ENCODE measurements around the gene TTC38.
"Not testable (repeated sequence)": the region's sequence is repeated elsewhere in the genome, so short reads cannot be mapped to it uniquely, and the experiment has no call there.

Gene TTC38

DNA sequence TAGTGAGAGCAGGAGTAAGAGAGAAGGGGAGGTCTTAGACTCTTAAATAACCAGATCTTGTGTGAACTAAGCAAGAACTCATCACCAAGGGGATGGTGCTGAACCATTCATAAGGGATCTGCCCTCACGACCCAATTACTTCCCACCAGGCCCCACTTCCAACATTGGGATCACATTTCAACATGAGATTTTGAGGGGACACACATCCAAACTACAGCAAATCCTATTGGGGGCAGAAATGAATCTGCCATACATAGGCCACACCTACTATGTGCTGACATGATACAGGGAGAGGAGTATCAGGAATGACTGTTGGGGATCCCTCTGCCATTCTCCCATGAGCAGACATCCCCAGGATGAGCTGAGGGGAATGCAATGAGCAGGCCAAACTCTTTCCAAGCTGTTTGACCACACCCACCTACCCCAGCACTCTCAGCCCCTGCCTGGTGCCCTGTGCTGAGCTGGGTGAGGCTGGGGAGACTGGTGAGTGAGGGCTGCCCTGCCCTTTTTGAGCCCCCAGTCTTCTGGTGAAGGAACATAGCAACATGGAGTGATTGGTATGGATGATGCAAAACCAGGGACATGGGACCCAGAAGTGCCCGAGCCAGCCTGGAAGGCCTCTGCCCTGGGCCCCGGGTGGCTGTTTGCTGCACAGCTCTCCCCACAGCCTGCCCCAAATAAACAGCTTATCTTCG is 27.6 kb downstream of the TTC38 start:
- in situ Hi-C loops (cut with MboI; ENCODE audit: low sequenced_read_pairs), result no loop called here

DNA sequence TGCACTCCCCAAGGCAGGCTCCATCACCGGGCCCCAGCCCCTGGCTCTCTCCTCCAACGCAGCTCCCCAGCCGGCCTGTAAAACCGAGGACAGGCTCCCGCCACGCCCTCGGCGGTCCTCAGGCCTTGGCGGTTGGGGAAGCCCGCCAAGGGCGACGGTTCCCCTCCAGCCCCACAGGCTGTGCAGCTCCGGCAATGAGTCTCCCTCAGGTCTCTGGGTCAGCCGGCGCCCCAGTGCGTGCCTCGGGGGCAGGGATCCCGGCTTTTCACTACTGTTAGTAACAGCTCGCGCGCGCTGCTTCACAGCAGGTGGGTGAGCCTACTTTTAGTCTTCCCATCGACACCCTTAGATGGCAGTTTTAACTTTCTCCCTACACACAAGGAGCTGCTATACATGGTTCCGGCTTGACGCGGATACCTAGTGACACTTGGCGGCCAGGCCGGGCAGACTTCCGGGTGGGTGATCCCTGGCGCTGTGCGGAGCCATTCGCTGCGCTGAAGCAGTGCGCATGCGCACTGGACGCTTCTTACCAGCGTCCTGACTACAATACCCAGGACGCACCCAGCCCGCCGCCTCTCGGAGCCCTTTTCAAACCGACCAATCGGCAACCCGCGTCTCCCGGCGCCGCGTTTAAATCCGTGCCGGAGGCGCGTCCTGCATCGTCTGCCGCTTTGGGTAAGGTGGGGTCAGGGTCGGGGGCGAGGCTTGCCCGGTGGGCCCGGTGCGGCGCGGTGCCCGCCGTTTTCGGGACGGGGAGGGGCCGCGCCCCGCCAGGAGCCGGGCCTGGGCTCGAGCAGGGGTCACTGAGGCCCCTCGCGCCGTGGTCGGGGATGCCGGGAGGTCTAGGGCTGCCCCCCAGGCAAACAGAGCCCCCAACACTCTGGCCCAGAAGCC is 28.7 kb downstream of the TTC38 start, which contains the start of gene GTSE1:
Gene GTSE1 (plus strand): TSS at position 614 of the 894 bp plus-strand sequence. CDS start 531 bp downstream, outside the sequence.
- in situ Hi-C loops (cut with MboI; ENCODE audit: low sequenced_read_pairs), result no loop called here

DNA sequence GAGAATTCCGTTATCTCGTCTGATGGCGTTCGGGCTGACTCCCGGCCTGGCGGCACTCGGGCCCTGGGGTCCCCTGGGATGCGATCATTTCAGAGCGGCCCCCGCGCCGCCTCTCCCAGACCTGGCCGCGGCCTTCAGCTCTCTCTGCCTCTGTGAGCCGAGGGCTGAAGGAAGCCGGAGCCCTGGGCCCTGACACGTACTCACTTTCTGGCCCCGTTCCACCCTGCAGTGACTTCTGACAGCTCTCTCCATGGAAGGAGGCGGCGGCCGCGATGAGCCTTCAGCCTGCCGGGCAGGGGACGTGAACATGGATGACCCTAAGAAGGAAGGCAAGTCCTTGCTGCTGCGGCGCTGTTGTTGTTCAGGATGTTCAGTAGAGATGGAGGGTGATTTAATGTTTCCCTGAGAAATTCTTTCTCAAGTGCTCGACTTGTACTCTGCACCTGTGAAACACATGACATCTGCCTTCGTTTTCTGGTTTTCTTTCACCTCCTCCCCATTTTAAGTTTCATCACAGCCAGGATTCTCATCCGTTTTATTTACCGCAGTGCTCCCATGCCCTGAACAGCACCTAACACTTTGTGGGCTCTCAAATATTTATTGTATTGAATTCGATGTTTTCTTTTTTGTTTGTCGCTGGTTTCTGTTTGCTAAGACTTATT is 29.5 kb downstream of the TTC38 start:
- in situ Hi-C loops (cut with MboI; ENCODE audit: low sequenced_read_pairs), result no loop called here

DNA sequence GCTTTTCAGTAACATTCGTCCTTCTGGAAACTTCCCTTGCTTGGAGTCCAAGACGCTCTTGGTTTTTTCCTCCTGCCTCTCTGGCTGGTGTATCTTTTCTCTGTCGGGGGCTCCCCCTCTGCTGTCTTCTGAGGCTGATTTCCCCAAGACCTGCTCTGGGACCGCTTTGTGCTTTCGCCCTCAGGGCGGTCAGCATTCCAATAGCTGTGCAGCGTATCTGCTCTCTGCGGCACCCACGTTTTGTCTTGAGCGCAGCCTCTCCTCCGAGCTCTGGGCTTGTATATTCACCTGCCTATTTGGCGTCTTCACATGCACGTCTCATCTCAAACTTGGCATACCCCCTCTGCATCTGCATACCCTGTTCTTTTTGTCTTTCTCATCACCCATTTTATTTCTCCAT is 31.3 kb downstream of the TTC38 start:
- in situ Hi-C loops (cut with MboI; ENCODE audit: low sequenced_read_pairs), result no loop called here

DNA sequence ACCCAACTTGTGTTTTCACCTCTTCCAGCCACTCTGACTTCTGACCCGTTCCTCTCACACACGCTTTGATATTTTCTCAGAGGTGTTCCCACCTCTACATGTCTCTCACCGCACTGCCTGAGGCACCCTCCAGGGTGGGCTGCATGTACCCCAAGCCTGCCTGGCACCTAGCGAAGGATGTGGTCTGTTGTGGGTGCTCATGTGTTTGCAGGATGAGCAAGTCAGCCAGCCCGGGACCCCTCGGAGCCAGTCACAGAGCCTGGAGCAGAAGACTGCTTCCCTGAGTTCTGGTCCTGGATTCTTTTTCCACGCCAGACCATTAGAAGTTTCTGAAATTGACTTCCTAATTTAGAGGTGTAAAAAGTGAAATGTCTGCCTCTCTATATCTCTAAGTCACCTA is 32.7 kb downstream of the TTC38 start:
- in situ Hi-C loops (cut with MboI; ENCODE audit: low sequenced_read_pairs), result no loop called here

DNA sequence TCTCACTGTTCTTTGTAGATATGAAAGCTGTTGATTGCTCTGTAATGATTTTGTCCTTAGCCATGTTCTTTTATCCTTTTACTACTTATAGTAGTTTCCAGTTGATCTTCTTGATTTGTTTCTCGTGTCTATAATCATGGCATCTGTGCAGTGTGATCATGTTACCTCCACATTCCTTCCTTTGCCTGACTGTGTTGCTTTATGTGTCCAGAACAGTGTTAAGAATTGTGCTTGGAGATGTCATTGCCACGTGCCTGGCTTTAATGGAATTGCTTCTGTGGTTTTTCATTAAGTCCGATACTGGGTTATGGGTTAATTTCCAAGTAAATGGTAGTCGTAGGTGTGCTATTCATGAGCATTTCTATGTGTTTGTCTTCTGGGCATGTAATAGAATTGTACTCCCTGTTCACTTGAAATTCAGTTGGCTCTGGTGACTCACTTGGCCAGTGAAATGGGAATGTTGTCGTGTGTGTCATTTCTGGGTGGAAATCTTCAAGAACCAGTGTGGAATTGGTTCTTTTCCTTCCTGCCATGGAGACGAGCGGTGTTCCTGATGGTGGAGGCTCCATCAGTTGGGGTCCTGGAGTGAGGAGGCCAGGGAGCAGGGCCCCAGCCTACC is 35.6 kb downstream of the TTC38 start:
- in situ Hi-C loops (cut with MboI; ENCODE audit: low sequenced_read_pairs), result no loop called here

DNA sequence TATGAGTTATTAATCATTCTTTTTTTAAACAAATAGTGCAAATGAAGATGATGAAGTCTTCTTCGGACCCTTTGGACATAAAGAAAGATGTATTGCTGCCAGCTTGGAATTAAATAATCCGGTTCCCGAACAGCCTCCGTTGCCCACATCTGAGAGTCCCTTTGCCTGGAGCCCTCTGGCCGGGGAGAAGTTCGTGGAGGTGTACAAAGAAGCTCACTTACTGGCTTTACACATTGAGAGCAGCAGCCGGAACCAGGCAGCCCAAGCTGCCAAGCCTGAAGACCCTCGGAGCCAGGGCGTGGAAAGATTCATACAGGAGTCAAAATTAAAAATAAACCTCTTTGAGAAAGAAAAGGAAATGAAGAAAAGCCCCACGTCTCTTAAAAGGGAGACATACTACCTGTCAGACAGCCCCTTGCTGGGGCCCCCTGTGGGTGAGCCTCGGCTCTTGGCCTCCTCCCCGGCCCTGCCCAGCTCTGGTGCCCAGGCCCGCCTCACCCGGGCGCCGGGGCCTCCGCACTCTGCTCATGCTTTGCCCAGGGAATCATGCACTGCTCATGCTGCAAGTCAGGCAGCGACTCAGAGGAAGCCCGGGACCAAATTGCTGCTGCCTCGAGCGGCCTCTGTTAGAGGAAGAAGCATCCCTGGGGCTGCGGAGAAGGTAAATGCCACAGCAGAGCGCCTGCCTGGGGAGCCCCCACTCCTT is 40.6 kb downstream of the TTC38 start:
- in situ Hi-C loops (cut with MboI; ENCODE audit: low sequenced_read_pairs), result no loop called here

DNA sequence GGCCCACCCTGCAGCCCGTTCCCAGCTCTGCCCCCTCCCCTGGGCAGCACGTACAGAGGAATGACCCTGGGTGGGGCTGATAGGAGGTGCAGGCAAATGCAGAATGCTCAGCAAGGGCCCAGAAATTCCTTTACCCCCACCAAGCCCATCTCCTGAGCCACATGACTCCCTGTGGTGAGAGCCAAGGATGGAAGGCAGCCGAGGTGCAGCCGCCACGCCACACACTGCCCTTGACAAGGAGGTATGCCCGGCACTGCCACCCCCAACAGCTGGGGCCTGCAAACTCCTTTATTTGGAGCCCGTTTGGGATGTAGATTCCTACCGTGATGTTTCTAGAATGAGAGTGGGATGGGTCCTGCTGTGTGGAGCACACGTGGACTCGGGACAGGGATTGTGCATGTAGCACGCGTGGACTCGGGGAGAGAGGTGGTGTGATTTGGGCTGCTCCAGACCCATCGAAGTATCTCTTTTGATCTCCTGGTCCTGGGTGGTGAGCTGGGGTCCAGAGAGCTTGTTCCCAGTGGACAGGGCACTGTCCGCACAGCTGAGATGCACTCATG is 41.8 kb downstream of the TTC38 start:
- in situ Hi-C loops (cut with MboI; ENCODE audit: low sequenced_read_pairs), result no loop called here

DNA sequence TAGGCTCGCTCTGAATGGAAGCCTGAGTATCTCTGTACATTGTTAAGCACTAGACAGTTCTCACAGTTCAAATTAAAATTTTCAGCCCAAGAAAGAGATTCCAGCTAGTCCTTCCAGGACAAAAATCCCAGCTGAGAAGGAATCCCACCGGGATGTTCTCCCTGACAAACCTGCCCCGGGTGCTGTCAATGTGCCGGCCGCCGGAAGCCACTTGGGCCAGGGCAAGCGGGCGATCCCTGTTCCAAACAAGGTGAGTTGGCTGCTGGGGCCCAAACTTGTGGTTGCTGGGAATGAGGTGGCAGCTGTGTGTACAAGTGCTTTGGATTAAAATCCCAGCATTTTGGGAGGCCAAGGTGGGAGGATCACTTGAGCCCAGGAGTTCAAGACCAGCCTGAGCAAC is 44.2 kb downstream of the TTC38 start:
- in situ Hi-C loops (cut with MboI; ENCODE audit: low sequenced_read_pairs), result no loop called here

DNA sequence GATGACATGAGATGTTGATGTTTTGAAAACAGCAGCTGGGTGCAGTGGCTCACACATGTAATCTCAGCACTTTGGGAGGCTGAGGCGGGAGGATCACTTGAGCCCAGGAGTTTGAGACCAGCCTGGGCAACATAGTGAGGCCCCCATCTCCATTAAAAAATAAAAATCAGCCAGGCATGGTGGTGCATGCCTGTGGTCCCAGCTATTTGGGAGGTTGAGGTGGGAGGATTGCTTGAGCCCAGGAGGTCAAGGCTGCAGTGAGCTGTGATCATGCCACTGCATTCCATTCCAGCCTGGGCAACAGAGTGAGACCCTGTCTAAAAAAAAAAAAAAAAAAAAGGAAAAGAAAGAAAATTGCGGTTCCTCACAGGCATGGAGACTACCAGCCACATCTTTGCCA is 45.0 kb downstream of the TTC38 start:
- in situ Hi-C loops (cut with MboI; ENCODE audit: low sequenced_read_pairs), result not testable (repeated sequence)

DNA sequence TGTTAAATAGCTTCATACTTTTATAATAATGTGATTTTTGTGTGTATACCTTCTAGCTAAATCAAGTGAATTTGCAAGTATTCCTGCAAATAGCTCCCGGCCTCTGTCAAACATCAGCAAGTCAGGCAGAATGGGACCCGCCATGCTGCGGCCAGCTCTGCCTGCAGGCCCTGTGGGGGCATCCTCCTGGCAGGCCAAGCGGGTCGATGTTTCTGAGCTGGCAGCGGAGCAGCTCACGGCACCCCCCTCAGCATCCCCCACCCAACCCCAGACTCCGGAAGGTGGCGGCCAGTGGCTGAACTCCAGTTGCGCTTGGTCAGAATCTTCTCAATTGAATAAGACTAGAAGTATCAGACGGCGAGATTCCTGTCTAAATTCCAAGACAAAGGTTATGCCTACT is 48.2 kb downstream of the TTC38 start:
- in situ Hi-C loops (cut with MboI; ENCODE audit: low sequenced_read_pairs), result no loop called here

DNA sequence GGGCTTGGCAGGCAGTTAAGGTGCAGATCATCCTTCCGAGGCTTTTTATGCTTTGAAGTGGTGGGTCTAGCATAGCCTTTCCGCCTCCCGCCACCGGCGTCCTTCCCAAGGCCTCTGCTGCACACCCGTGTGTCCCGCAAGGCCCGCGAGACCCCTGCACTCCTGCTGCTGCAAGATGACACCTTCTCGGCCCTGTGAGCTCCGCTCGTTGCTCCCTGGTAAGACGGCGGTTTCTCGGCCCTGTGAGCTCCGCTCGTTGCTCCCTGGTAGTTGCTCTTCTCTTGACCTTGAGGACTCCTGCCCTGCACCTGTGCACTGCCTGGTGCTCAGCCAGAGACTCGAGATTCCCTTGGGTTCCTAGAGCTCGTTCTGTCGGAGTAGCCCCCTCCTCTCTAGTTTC is 49.8 kb downstream of the TTC38 start:
- in situ Hi-C loops (cut with MboI; ENCODE audit: low sequenced_read_pairs), result no loop called here

DNA sequence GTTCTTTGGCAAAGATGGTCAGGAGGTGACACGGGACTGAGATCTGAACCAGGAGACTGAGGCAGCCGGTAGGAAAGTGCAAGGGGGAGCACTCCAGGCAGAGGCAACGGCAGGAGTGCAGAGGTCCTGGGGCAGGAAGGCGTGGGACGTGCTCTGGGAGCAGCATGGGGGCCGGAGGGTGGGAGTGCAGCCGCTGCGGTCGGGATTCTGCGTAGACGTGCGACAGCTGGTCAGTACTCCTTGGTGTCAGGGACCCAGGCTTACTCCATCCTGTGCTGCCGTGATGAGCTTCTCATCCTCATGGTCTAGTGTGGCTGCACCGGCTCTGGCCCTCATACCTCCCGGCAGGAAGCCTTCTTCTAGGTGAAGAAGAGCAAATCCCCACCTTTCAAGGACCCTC is 50.8 kb downstream of the TTC38 start:
- in situ Hi-C loops (cut with MboI; ENCODE audit: low sequenced_read_pairs), result no loop called here

DNA sequence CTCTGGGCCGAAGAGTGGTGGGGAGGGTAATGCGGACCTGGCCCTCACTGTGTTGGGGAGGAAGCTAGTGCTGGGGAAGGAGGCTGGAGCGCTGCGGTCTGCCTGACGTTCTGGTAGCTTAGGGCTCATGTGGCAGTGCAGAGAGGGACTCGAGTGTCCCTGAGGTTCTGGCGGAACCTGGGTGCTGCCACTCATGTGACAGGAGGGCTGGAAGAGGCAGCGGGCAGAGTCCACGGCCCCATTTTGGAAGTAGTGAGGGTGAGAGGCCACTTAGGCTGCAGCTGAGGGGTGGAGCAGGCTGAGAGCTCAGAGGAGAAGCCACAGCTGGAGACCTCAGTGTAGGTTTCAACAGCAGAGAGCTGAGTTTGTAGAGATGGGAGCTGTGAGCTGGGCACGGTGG is 51.5 kb downstream of the TTC38 start:
- in situ Hi-C loops (cut with MboI; ENCODE audit: low sequenced_read_pairs), result no loop called here

DNA sequence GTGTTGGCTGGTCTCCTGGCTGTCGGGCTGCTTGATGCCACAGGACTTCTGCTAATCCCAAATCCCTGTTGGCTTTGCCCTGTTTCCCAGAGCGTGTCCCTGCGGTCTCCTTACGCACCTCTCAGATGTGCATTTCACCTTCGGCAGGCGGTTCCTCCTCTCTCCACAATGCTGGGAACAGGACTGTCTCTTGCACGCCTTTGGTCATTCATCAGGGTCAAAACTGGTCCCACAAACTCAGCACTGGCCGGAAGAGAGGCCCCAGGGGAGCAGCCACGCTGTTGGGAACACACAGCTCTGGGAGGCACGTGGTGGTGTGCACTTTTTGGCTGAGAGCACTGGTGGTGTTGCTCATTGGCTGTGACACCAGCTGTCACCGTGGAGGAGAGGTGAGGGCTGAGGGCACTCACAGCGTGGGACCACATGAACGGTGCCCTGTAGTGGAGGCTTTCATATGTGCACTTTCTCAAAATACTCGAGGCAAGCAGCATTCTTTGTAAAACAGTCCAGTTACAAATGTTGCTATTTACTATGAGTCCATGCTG is 52.4 kb downstream of the TTC38 start:
- in situ Hi-C loops (cut with MboI; ENCODE audit: low sequenced_read_pairs), result no loop called here

DNA sequence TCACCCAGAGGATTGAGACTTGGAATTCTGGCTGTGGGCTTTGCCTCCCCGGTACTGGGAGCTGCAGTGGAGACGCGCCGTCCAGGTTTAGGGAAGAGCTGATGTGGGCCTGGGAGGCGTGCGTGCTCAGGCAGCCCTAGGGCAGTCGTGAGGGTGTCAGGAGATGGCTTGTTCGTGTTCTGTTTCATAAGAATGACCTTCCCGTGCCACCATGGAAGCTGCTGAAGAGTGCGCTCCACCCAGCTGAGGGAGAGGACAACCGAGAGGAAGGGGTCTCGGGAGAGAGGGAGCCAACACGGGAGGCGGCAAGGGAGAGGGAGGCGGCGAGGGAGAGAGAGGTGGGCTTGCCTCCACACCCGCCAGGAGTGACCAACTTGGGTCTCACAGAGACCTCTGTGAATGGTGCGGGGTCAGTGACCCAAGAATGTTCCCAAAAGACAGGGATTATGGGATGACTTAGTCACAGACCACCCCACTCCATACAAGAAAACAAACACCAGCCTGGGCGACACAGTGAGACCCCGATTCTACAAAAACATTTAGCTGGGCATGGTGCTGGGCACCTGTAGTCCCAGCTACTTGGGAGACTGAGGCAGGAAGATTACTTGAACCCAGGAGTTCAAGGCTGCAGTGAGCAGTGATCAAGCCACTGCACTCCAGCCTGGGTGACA is 53.0 kb downstream of the TTC38 start:
- in situ Hi-C loops (cut with MboI; ENCODE audit: low sequenced_read_pairs), result no loop called here

DNA sequence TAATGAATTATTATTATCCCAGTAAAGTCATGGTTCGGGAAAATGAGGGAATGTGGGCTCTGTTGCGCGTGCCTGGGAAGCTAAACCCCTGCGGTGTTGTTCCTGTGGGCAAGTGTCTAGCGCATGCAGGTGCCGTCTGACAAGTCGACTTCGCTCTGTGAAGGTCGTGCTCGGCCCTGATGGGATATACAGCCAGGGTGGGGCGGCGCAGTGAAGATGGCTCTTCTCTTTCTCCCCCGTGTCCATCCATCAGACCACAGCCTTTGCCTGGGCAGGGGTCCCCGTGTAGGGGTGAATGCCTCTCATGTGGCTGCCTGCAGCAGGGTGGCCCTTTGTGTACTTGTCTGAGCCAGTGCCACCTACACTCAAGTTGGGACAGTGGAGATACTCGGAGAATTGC is 54.9 kb downstream of the TTC38 start:
- in situ Hi-C loops (cut with MboI; ENCODE audit: low sequenced_read_pairs), result no loop called here

DNA sequence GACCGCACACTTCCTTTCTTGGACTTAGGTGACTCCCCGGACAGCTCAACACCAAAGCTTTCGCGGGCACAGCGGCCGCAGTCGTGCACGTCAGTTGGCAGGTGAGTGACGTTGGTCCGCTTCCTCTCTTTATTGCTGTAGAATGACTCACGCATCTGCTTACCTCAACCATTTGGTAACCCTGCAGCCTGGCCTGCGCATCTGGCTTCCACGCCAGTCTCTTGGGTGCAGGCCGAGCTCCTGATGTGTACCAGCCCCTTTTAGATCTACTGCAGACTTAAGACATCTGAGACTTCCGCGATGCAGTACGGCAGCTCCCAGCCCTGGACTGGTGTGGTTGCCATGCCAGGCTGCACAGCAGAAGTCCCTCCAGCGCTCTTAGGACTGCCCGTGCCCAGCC is 55.4 kb downstream of the TTC38 start:
- in situ Hi-C loops (cut with MboI; ENCODE audit: low sequenced_read_pairs), result no loop called here

DNA sequence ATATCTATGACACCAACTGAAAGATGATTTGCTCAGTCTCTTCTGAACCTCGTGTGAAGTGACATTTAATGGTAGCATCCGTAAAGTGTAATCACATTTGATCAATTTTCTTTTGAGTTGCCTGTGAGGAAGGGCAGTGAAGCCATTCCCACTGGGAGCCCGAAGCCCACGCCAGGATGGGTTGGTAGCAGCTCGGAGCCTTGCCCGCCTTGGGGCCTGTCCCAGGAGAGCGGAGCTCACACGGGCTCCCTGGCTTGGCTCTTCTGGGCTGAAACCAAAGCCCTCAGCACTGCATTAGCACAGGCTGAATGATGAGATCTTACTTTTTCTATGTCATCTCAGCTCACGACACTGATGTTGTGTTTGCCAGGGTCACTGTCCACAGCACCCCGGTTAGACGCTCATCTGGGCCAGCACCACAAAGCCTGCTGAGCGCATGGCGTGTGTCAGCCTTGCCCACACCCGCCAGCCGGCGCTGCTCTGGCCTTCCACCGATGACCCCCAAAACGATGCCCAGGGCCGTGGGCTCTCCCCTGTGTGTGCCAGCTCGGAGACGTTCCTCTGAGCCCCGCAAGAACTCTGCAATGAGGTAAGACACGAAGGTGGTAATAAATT is 58.4 kb downstream of the TTC38 start:
- in situ Hi-C loops (cut with MboI; ENCODE audit: low sequenced_read_pairs), result no loop called here

All from hTERT RPE-1 (cell line).